H4 (cell line): ENCODE results near the gene SNRNP35. TPM values are rescaled to one million over a fixed set of nuclear protein-coding genes. Genes with fewer than 3 reads are reported as not detected.
"Not testable (repeated sequence)": the region's sequence is repeated elsewhere in the genome, so short reads cannot be mapped to it uniquely, and the experiment has no call there.

Experiments used
- DNase-seq: peaks from one replicate; pipeline ENCODE4 v3.0.0-alpha.2; 2015; ENCODE audit warnings: low spot score
- total RNA-seq: library from RNA; depleted of rRNA; stranded (reverse); fragments of >200 nt; shearing (Covaris generic); gene quantifications from 2 replicates; pipeline ENCODE4 v1.2.3, GENCODE V29; 2014

The SNRNP35 gene
- total RNA-seq, 1 experiment from 2014 or later: 16.9 TPM

GRCh38 chr12:123449249-123449733 is 8.6 kb upstream of the SNRNP35 start:
- DNase-seq: no peak

DNA sequence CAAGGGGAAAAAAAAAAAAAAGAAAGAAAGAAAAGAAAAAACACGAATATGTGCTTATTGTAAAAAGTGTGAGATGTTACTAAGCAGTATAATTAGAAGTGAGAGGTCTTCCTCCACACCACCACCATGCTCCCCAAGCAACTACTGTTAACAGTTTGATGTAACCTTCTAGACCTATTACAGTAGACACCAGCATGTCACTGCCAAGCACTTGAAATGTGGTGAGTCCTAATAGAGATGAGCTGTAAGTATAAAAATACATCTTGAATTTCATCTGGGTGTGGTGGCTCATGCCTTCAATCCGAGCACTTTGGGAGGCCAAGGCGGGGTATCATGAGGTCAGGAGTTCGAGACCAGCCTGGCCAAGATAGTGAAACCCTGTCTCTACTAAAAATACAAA is 8.1 kb upstream of the SNRNP35 start:
- no peak for DNase-seq

GRCh38 chr12:123450636-123451035 is 7.3 kb upstream of the SNRNP35 start:
- DNase-seq: no peak

- DNase-seq: not testable (repeated sequence)
Observed at GRCh38 chr12:123452276-123452550, 5.7 kb upstream of the SNRNP35 start.

- DNase-seq: no peak
Observed at GRCh38 chr12:123453165-123453564, 4.8 kb upstream of the SNRNP35 start.

- not testable (repeated sequence) for DNase-seq
Observed at GRCh38 chr12:123463174-123463573, 5.2 kb downstream of the SNRNP35 start.

- DNase-seq: no peak
Observed at GRCh38 chr12:123465084-123465483, 7.1 kb downstream of the SNRNP35 start.

DNA sequence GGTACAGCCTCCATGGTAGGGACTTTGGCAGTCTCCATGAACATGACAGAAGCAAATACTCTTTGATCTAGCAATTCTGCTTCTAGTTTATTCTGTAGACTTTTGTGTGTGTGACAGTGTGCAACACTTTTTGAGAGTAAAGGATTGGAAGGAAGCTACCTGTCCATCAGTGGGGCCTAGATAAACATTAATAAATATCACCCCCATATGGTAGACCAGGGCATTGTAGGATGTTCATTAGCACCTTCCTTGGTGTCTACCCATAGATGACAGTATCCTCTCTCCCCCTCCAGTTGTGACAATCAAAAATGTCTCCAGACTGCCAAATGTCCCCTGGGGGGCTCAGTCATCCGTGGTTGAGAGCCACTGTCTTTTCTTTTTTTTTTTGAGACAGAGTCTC is 10.8 kb downstream of the SNRNP35 start:
- DNase-seq: no peak

DNA sequence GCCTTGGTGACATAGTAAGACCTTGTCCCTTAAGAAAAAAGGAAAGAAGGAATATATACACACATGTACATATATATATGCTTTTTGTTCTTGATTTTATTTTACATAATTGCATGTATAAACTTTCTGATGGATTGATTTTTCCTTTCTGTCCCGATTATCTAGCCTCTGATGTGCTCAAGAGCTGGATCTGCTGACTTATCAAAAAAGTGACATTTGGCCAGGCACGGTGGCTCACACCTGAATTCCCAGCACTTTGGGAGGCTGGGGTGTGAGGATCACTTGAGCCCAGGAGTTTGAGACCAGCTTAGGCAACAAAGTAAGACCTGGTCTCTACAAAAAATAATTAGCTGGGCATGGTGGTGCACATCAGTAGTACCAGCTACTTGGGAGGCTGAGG is 12.0 kb downstream of the SNRNP35 start:
- no peak for DNase-seq

GRCh38 chr12:123471374-123472068 is 13.6 kb downstream of the SNRNP35 start:
- DNase-seq: no peak

- DNase-seq: no peak
Observed at GRCh38 chr12:123472438-123472849, 14.5 kb downstream of the SNRNP35 start.

GRCh38 chr12:123474485-123475245 is 16.7 kb downstream of the SNRNP35 start:
- DNase-seq: no peak

- DNase-seq: no peak
Observed at GRCh38 chr12:123475246-123475703, 17.3 kb downstream of the SNRNP35 start.

DNA sequence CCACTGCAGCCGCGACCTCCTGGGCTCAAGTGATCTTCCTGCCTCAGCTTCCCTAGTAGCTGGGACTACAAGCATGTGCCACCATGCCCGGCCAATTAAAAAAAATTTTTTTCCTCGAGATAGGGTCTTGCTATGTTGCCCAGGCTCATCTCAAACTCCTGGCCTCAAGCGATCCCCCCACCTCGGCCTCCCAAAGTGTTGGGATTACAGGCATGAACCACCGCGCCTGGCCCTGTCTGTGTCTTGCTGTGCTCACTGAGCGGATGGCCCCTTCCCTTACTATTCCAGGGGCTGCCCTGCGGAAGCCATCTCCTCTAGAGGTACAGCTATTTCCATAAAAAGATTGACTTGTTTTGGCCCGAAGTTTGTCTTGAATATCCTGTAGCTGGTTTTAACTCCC is 20.1 kb downstream of the SNRNP35 start:
- no peak for DNase-seq

GRCh38 chr12:123478762-123479161 is 20.8 kb downstream of the SNRNP35 start:
- no peak for DNase-seq

DNA sequence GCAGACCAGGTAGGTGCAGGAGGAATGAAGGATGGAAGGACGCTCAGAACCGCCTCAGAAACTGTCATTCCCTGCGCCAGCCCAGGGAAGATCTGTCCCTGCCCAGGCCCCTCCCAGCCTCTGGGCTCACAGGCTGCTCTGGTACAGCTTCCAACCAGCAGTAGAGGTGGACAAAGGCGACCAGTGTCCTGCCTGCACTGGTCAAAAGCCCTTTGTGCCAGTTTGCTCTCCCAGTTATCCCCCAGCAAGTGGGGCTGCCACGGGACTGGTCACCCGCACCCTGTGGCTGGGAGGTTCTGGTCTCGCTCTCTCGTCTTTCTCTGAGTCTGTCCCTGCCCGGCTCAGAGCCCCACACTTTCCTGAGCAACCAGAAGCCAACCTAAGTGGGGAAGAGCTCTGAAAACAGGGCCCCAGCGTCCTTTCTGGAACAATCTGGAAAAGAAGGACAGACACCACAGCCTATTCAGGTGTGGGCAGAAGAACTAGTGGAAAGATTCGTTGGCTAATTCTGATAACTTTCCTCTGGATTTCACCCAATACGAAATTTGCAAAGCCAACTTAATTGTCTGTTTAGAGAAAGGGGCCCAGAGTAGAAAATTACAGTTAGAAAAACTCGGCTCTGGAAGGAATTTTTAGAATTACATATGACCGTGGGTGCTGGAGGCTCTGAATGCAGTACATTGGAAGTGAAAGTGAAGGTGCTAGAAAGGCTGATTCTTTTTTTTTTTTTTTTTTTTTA is 21.7 kb downstream of the SNRNP35 start:
- no peak for DNase-seq

DNA sequence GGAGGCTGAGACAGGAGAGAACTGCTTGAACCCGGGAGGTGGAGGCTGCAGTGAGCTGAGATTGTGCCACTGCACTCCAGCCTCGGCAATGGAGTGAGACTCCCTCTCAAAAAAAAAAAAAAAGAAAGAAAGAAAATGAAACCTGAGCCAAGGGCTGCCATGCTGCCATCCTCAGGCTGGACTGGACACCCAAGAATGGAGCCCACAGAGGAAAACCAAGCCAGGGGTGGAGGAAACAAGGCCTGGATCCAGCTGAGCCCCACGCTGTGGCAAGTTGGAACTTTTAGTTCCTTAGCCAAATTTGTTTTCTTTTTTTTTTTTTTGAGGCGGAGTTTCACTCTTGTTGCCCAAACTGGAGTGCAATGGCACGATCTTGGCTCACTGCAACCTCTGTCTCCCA is 23.3 kb downstream of the SNRNP35 start:
- not testable (repeated sequence) for DNase-seq

- DNase-seq: no peak
Observed at GRCh38 chr12:123482876-123483275, 24.9 kb downstream of the SNRNP35 start.

DNA sequence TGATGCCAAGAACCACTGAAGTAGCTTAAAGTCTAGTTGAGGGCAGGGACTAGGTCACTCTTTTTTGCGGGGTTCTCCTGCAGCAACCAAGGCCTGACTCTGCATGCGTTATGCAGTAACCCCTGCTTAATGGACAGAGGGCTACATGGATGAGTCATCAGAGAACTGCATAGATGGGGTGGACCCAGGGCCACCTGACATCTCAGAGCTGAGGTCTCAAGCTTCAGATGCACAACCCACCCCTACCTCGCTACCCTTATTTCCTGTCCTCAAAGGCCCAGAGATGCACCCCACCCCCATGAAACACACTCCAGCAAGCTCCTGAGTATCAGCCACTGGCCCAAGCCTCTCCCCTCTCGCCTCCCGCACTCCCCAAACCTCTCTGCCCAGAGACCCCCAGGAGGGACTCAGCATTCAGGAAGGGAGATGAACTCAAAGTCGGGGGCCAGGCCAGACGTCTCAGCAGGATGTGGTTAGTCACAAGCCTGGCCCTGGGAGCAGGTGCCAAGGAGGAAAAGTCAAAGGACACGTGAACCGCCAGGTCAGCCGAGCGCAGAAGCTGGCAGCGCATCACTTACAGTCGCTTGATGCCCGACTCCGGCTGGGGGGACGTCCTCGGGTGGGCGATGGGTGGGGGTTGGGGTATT is 25.8 kb downstream of the SNRNP35 start:
- DNase-seq: no peak

DNA sequence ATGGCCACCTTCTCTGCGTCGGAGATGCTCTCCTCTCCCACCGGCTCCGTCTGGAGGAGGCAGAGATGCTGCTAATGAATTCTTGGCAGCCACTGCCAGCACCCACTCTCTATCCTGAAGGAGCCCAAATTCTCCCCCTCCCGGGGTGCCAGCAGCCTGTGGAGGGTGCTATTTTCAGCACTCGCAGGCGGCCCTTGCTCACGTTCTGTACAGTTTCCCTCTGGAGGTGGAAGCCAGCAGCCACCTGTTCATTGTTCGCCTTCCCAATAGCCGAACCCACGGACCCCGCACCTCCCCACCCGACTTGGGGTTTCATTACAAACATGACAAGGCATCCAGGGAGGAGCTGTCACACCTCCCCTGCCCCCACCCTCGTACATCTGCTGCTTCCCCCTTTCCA is 27.8 kb downstream of the SNRNP35 start:
- no peak for DNase-seq

GRCh38 chr12:123487428-123487827 is 29.5 kb downstream of the SNRNP35 start:
- DNase-seq: no peak
